ENCODE results near the gene SLC10A4. TPM values are rescaled to one million over a fixed set of nuclear protein-coding genes. Genes with fewer than 3 reads are reported as not detected.
"Not testable (repeated sequence)": the region's sequence is repeated elsewhere in the genome, so short reads cannot be mapped to it uniquely, and the experiment has no call there.

SLC10A4 gene
- total and polyA plus RNA-seq, 8 donors: 0.42 TPM; not detected in 7

DNA sequence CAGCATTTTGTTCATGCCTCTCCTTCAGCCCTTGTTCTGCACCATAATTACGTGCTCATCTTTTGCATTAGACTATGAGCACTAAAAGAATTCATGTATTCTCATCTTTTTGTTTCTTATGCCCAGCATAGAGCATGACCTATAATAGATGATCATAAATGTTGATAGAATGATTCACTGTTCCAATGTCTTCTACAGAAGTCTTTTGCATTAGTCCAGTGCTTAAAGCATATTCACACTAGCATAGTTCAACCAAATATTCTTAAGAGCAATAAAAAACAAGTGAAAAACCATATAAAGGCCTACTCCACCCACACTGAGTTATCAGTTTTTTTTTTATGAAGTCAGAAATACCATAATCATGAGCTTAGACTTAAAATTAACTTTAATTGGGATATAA is 36.5 kb upstream of the SLC10A4 start:
- ATAC-seq (no peak), DNase-seq (no peak), FAIRE-seq (no peak)
- H3K9me3 ChIP-seq: no peaks in the 10 kb centered on the region
- WGBS, 2 donors: 85 to 88% methylated on average over 1 of the region's 1 CpG
- intact Hi-C loops (cut with DNase I): no loop called here
- TF ChIP-seq, protein P1, sequence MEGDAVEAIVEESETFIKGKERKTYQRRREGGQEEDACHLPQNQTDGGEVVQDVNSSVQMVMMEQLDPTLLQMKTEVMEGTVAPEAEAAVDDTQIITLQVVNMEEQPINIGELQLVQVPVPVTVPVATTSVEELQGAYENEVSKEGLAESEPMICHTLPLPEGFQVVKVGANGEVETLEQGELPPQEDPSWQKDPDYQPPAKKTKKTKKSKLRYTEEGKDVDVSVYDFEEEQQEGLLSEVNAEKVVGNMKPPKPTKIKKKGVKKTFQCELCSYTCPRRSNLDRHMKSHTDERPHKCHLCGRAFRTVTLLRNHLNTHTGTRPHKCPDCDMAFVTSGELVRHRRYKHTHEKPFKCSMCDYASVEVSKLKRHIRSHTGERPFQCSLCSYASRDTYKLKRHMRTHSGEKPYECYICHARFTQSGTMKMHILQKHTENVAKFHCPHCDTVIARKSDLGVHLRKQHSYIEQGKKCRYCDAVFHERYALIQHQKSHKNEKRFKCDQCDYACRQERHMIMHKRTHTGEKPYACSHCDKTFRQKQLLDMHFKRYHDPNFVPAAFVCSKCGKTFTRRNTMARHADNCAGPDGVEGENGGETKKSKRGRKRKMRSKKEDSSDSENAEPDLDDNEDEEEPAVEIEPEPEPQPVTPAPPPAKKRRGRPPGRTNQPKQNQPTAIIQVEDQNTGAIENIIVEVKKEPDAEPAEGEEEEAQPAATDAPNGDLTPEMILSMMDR (IDR thresholded peaks at IDR 0.05): no peak
- no peaks in the 10 kb centered on the region for H3K36me3 ChIP-seq
- H3K27me3 ChIP-seq: no peaks in the 10 kb centered on the region
- no peak overlapping the region for H3K4me3 ChIP-seq
- no peaks in the 10 kb centered on the region for H3K4me1 ChIP-seq
- H3K27ac ChIP-seq: no peak overlapping the region

DNA sequence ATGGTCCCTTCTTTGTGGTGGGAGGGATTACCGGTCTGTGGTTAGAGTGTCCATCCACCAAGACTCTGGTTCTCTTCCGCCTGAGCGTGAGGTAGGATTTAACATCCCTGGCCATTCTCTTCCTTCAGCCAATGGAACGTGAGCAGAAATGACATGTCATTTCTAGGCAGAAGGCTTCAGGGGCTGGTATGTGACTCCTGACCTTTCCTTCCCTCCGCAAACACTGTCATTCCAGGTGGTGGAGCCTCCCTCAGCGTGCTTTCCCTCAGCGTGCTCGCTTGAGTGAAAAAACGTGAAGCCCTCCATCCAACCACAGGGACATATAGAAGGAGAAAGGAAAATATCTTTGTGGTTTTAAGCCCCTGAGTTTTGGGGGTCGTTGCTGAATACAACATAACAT is 34.0 kb upstream of the SLC10A4 start:
- Histone ChIP-seq H3K4me3 (no peak overlapping the region), H3K36me3 (no peaks in the 10 kb centered on the region), H3K27me3 (no peaks in the 10 kb centered on the region), H3K9me3 (no peaks in the 10 kb centered on the region), H3K4me1 (no peaks in the 10 kb centered on the region), H3K27ac (no peak overlapping the region)
- FAIRE-seq (no peak), DNase-seq (no peak), ATAC-seq (no peak)
- WGBS, 2 donors: 74 to 79% methylated on average over 10 of the region's 10 CpGs
- TF ChIP-seq, protein P1 (IDR thresholded peaks at IDR 0.05): no peak
- intact Hi-C loops (cut with DNase I): no loop called here

DNA sequence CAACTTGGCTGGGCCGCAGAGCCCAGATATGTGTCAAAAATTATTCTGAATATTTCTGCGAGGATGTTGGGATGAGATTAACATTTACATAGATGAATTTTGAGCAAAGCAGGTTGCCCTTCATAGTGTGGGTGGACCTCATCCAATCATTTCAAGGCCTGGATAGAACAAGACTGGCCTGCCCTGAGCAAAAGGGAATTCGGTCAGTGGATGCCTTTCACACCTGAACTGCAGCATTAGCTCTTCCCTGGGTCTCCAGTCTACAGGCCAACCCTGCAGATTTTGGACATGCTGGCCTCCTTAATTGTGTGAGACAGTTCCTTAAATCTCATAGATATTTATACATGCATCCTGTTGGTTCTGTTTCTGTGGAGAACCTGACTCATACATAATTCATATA is 32.4 kb upstream of the SLC10A4 start:
- TF ChIP-seq, protein P1 (IDR thresholded peaks at IDR 0.05): no peak
- Histone ChIP-seq H3K27ac (no peak overlapping the region), H3K9me3 (no peaks in the 10 kb centered on the region), H3K27me3 (no peaks in the 10 kb centered on the region), H3K4me3 (no peak overlapping the region), H3K4me1 (no peaks in the 10 kb centered on the region), H3K36me3 (no peaks in the 10 kb centered on the region)
- 90 to 94% methylated on average over 3 of the region's 3 CpGs for WGBS, 2 donors
- ATAC-seq (no peak), DNase-seq (no peak), FAIRE-seq (no peak)
- intact Hi-C loops (cut with DNase I): no loop called here

DNA sequence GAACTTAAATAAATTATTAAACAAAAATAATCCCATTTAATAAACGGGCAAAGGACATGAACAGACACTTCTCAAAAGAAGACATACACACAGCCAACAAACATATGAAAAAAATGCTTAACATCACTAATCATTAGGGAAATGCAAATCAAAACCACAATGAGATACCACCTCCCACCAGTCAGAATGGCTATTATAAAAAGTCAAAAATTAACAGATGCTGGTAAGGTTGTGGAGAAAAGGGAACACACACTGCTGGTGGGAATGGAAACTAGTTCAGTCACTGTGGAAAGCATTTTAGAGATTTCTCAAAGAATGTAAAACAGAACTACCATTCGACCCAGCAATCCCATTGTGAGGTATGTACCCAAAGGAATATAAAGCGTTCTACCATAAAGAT is 31.5 kb upstream of the SLC10A4 start:
- ATAC-seq; DNase-seq; H3K27me3 ChIP-seq; intact Hi-C loops (cut with DNase I); H3K27ac ChIP-seq; H3K4me3 ChIP-seq; H3K36me3 ChIP-seq; H3K4me1 ChIP-seq; FAIRE-seq; H3K9me3 ChIP-seq: not testable (repeated sequence)
- WGBS, 2 donors: 70 to 87% methylated on average over 3 of the region's 3 CpGs

DNA sequence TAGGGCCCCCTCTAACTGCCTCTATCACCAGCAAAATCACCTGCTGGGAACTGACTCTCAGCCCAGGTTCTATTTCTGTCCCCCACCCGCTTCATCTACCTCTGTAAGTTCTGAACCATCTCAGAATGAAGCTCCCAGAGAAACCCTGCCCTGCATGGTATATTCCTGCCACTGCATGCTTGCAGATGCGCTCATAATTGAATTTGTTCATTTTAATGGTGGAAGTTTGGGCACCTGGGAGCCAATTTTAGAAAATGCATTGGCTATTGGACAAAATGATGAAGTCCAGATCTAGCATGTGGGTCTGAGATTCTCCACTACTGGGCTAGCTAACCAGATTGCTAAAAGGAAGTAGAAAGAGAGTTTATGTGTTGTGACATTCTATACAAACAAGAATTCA is 28.6 kb upstream of the SLC10A4 start:
- WGBS, 2 donors: 91 to 99% methylated on average over 2 of the region's 2 CpGs
- TF ChIP-seq, protein P1 (IDR thresholded peaks at IDR 0.05): no peak
- H3K27me3 ChIP-seq: no peaks in the 10 kb centered on the region
- H3K4me1 ChIP-seq: no peaks in the 10 kb centered on the region
- H3K4me3 ChIP-seq: no peak overlapping the region
- DNase-seq (no peak), ATAC-seq (no peak), FAIRE-seq (no peak)
- no peaks in the 10 kb centered on the region for H3K36me3 ChIP-seq
- no peaks in the 10 kb centered on the region for H3K9me3 ChIP-seq
- no peak overlapping the region for H3K27ac ChIP-seq
- intact Hi-C loops (cut with DNase I): no loop called here

DNA sequence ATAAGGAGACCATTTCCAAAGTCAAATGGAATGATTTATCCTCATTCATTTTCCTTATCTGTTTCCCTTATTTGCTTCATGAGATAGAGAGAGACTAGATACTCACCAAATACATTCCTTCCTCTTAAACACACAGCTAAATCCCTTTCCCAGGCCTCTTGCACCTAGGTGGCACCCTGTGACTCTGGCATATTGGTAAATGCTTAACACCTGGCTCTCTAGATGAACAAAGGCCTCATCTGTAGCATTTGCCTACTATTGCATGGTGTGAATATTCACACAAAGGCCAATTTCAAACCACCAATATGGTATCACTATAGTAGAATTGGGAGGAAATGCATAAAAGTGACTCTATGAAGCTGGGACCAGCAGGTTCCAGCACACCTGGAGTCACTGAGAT is 22.1 kb upstream of the SLC10A4 start:
- H3K27me3 ChIP-seq: no peaks in the 10 kb centered on the region
- no peak overlapping the region for H3K4me3 ChIP-seq
- no peak overlapping the region for H3K27ac ChIP-seq
- no peaks in the 10 kb centered on the region for H3K36me3 ChIP-seq
- no peaks in the 10 kb centered on the region for H3K9me3 ChIP-seq
- intact Hi-C loops (cut with DNase I): no loop called here
- H3K4me1 ChIP-seq: no peaks in the 10 kb centered on the region
- TF ChIP-seq, protein P1 (IDR thresholded peaks at IDR 0.05): no peak
- ATAC-seq: no peak
- no peak for DNase-seq
- FAIRE-seq: no peak
